IMR-90 (cell line): ENCODE data around the gene FGF16. TPM values are rescaled to one million over a fixed set of nuclear protein-coding genes. Genes with fewer than 3 reads are reported as not detected.

ENCODE experiments used
- ATAC-seq: fragments of 200-7000 bp; cut with Tn5 transposase; 2 replicates; pipeline ENCODE4 v1.9.1; 2020; ENCODE audit warnings: low read depth, mild to moderate bottlenecking, moderate library complexity
- BruUV-seq: library from RNA; stranded (reverse); fragments of 400-500 nt; replicated peaks from 2 replicates; lab custom pipeline; 2021; lab: Mats Ljungman, UMichigan
- CTCF ChIA-PET: fragments of 300-600 bp; formaldehyde crosslinking; extraction: SDS; loops from one replicate; lab custom pipeline; 2021; ENCODE audit warnings: antibody characterized with exemption; lab: Yijun Ruan, JAX
- POLR2A ChIA-PET: fragments of 300-600 bp; sonication (Branson Sonifier 250); formaldehyde crosslinking; loops from one replicate; lab custom pipeline; 2022; ENCODE audit warnings: antibody characterized with exemption; ENCODE audit not compliant: unreplicated experiment; lab: Charles Lee
- DNase-seq: peaks from one replicate; pipeline ENCODE4 v3.0.0; 2013
- H2AFZ ChIP-seq: replicated peaks from 2 replicates; pipeline ENCODE3; 2013; ENCODE audit warnings: low read length, mild to moderate bottlenecking; ENCODE audit not compliant: poor library complexity
- H2AK5ac ChIP-seq: 2 replicates; pipeline ENCODE4 v1.6.1; 2013; ENCODE audit warnings: low read depth, low read length, inconsistent platforms
- H2AK9ac ChIP-seq: replicated peaks from 2 replicates; pipeline ENCODE3; 2013; ENCODE audit warnings: mild to moderate bottlenecking, low read depth, low read length, moderate library complexity; ENCODE audit not compliant: poor library complexity
- H2BK120ac ChIP-seq: 2 replicates; pipeline ENCODE4 v1.6.1; 2013; ENCODE audit warnings: low read depth, low read length, inconsistent platforms
- H2BK15ac ChIP-seq: 3 replicates; pipeline ENCODE4 v1.6.1; 2013; ENCODE audit warnings: low read depth, low read length, inconsistent platforms
- H2BK20ac ChIP-seq: 2 replicates; pipeline ENCODE4 v1.6.1; 2013; ENCODE audit warnings: low read depth, mild to moderate bottlenecking, inconsistent platforms, low read length, moderate library complexity
- H2BK5ac ChIP-seq: 2 replicates; pipeline ENCODE4 v1.6.1; 2013; ENCODE audit warnings: mild to moderate bottlenecking, low read depth, low read length, inconsistent platforms; ENCODE audit not compliant: poor library complexity, severe bottlenecking
- H3K14ac ChIP-seq: replicated peaks from 2 replicates; pipeline ENCODE4 v1.6.1; 2013; ENCODE audit warnings: low read depth, low read length, inconsistent platforms
- H3K18ac ChIP-seq: 2 replicates; pipeline ENCODE4 v1.6.1; 2013; ENCODE audit warnings: low read depth, low read length, control low read depth
- H3K23ac ChIP-seq: 2 replicates; pipeline ENCODE4 v1.6.1; 2013; ENCODE audit warnings: low read depth, low read length, inconsistent platforms
- H3K27ac ChIP-seq: 2 replicates; pipeline ENCODE4 v1.5.1; 2013; ENCODE audit warnings: mild to moderate bottlenecking, control low read depth, low read length; ENCODE audit not compliant: insufficient read depth
- H3K27me3 ChIP-seq: 2 replicates; pipeline ENCODE4 v1.6.1; 2013; ENCODE audit warnings: low read length; ENCODE audit not compliant: control insufficient read depth, insufficient read depth
- H3K36me3 ChIP-seq: 2 replicates; pipeline ENCODE4 v1.6.1; 2013; ENCODE audit warnings: low read length, mixed read lengths; ENCODE audit not compliant: control insufficient read depth, insufficient read depth
- H3K4ac ChIP-seq: 2 replicates; pipeline ENCODE4 v1.6.1; 2013; ENCODE audit warnings: low read depth, low read length, inconsistent platforms
- H3K4me1 ChIP-seq: 2 replicates; pipeline ENCODE4 v1.6.1; 2013; ENCODE audit warnings: low read length, mixed read lengths; ENCODE audit not compliant: control insufficient read depth, insufficient read depth
- H3K4me2 ChIP-seq: 2 replicates; pipeline ENCODE4 v1.6.1; 2013; ENCODE audit warnings: low read depth, mild to moderate bottlenecking, control low read depth, low read length, moderate library complexity
- H3K4me3 ChIP-seq: 2 replicates; pipeline ENCODE4 v1.5.1; 2013; ENCODE audit warnings: low read depth, mild to moderate bottlenecking, control low read depth, low read length, moderate library complexity; ENCODE audit not compliant: insufficient read depth
- H3K56ac ChIP-seq: 2 replicates; pipeline ENCODE4 v1.6.1; 2013; ENCODE audit warnings: low read length, inconsistent platforms; ENCODE audit not compliant: insufficient read depth; ENCODE audit errors: extremely low read depth
- H3K79me1 ChIP-seq, 2 experiments: 2 replicates each; pipeline ENCODE4 v1.6.1; 2013; ENCODE audit warnings: low read length in 2 of 2, inconsistent platforms in 1 of 2, low read depth in 1 of 2
- H3K9ac ChIP-seq: 2 replicates; pipeline ENCODE4 v1.6.1; 2013; ENCODE audit warnings: low read depth, low read length, control low read depth
- H3K9me1 ChIP-seq: 2 replicates; pipeline ENCODE4 v1.6.1; 2013; ENCODE audit warnings: low read length, inconsistent platforms; ENCODE audit not compliant: insufficient read depth
- H3K9me3 ChIP-seq: 2 replicates; pipeline ENCODE4 v1.6.1; 2013; ENCODE audit warnings: low read length; ENCODE audit not compliant: control insufficient read depth, insufficient read depth
- H4K20me1 ChIP-seq: 2 replicates; pipeline ENCODE4 v1.6.1; 2013; ENCODE audit warnings: low read length, inconsistent platforms; ENCODE audit not compliant: insufficient read depth
- H4K5ac ChIP-seq: 2 replicates; pipeline ENCODE4 v1.6.1; 2013; ENCODE audit warnings: mild to moderate bottlenecking, low read depth, low read length, control low read depth
- H4K8ac ChIP-seq, 2 experiments: 2 replicates each; pipeline ENCODE4 v1.6.1; 2013; ENCODE audit warnings: low read depth in 2 of 2, low read length in 2 of 2, control low read depth in 1 of 2, inconsistent platforms in 1 of 2
- H4K91ac ChIP-seq: 2 replicates; pipeline ENCODE4 v1.6.1; 2013; ENCODE audit warnings: low read depth, low read length, inconsistent platforms; ENCODE audit not compliant: insufficient read depth
- BHLHE40 ChIP-seq: fragments of 150-350 bp; IDR thresholded peaks from 2 replicates; pipeline ENCODE4 v1.6.1; 2016; ENCODE audit warnings: mild to moderate bottlenecking, low read depth, low read length
- CHD1 ChIP-seq: IDR thresholded peaks from 2 replicates; pipeline ENCODE4 v1.6.1; 2012; ENCODE audit warnings: low read depth, low read length, improper control_type of control experiment
- FOS ChIP-seq: fragments of 150-350 bp; IDR thresholded peaks from 2 replicates; pipeline ENCODE4 v1.6.1; 2016; ENCODE audit warnings: low read depth, low read length
- NFE2L2 ChIP-seq: fragments of 150-350 bp; IDR thresholded peaks from 2 replicates; pipeline ENCODE4 v1.6.1; 2016; ENCODE audit warnings: low read depth, mild to moderate bottlenecking, low read length
- POLR2A ChIP-seq: IDR thresholded peaks from 2 replicates; pipeline ENCODE4 v1.6.1; 2012; ENCODE audit warnings: mild to moderate bottlenecking, low read depth, low read length
- RAD21 ChIP-seq: IDR thresholded peaks from 2 replicates; pipeline ENCODE4 v1.6.1; 2012; ENCODE audit warnings: low read length, improper control_type of control experiment
- RFX5 ChIP-seq: IDR thresholded peaks from 2 replicates; pipeline ENCODE4 v1.8.0; 2012; ENCODE audit warnings: low read depth, mild to moderate bottlenecking, low read length, moderate library complexity
- SMC3 ChIP-seq: fragments of 150-350 bp; IDR thresholded peaks from 2 replicates; pipeline ENCODE4 v1.6.1; 2016; ENCODE audit warnings: low read depth, mild to moderate bottlenecking, antibody characterized with exemption, low read length, moderate library complexity
- WGBS, 2 experiments: methylation state at CpG; one replicate each; pipeline versions ENCODE4 v1.1.5 to v1.1.7; 2013; ENCODE audit warnings: missing lambda C conversion rate in 2 of 2; ENCODE audit not compliant: insufficient read length in 1 of 2; ENCODE audit errors: extremely low coverage in 2 of 2; 5-methylcytosine and 5-hydroxymethylcytosine counted together
- dilution Hi-C: fragments of 300-500 bp; cut with HindIII; formaldehyde crosslinking; loops from one replicate; pipeline ENCODE4 v1.14.3; 2018; ENCODE audit warnings: low sequenced_read_pairs; ENCODE audit not compliant: unreplicated experiment
- in situ Hi-C: fragments of 300-500 bp; cut with MboI; formaldehyde crosslinking; loops from 3 replicates; pipeline ENCODE4 v1.14.3; 2019; ENCODE audit warnings: low sequenced_read_pairs, inconsistent platforms, mixed read lengths
- intact Hi-C: fragments of 100-400 bp; cut with micrococcal nuclease; formaldehyde crosslinking; loops from 2 replicates; pipeline ENCODE4 v1.10.0; 2022
- polyA plus RNA-seq, 3 experiments: library from polyadenylated mRNA; depleted of rRNA; stranded (reverse); fragments of >200 nt; gene quantifications; 2 replicates each; pipeline ENCODE4 v1.2.3, GENCODE V29; 2012; ENCODE audit warnings: low replicate concordance in 1 of 3
- total RNA-seq: library from RNA; depleted of rRNA; stranded (reverse); fragments of >200 nt; gene quantifications from 2 replicates; pipeline ENCODE4 v1.2.3, GENCODE V29; 2012
- TF ChIP-seq, protein P1 (sequence below): fragments of 150-350 bp; IDR thresholded peaks from 2 replicates; pipeline ENCODE4 v1.6.1; 2016; ENCODE audit warnings: low read depth, mild to moderate bottlenecking, low read length, moderate library complexity, borderline replicate concordance
- TF ChIP-seq, protein P2 (sequence below): conservative IDR thresholded peaks from 2 replicates; pipeline ENCODE4 v1.5.1; 2012; ENCODE audit warnings: mild to moderate bottlenecking, low read depth, low read length, improper control_type of control experiment

Gene FGF16
- total and polyA plus RNA-seq, 2 of the 4 experiments (the other 2 are of a cell fraction): not detected

DNA sequence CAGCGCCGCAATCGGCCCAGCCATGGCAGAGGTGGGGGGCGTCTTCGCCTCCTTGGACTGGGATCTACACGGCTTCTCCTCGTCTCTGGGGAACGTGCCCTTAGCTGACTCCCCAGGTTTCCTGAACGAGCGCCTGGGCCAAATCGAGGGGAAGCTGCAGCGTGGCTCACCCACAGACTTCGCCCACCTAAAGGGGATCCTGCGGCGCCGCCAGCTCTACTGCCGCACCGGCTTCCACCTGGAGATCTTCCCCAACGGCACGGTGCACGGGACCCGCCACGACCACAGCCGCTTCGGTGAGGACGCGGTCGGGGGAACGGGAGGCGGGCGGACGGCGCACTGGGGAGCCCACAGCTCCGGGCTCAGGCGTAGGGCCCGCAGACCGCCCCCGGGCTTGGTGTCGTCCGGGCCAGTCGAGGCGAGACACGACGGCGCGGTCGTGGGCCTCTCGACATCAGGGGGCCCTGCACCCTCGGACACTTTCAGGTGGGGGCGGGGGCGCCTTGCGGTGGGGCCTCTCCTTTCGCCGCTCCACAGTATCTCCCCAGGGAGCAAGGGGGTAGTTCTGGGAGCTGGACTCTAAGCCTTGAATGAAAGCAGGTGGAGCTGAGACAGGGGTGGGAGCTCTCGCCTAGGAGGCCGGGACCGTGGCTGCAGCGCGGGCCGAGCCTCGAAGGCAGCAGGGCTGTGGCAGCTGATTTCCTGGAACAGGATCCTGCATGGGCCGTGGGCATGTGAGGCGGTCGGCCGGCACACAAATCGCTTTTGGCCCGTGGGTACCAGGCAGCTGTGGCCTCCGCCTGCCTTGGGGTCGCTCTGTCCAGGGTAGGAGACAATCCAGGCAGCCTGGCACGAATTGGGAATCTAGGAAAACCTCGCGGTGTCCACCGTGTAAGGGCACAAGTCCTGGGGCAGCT is 722 bp downstream of the FGF16 start:
- Histone ChIP-seq H3K9me1 (no peaks in the 10 kb centered on the region), H3K23ac (no peak overlapping the region), H4K91ac (no peak overlapping the region), H2BK15ac (no peak overlapping the region), H3K56ac (no peak overlapping the region), H4K8ac (no peak overlapping the region), H3K9me3 (no peaks in the 10 kb centered on the region), H3K4ac (no peak overlapping the region), H2BK120ac (no peak overlapping the region), H2BK5ac (no peak overlapping the region), H2AK5ac (no peak overlapping the region), H3K4me3 (no peak overlapping the region), H3K4me2 (no peak overlapping the region), H3K14ac (no peak overlapping the region), H2BK20ac (no peak overlapping the region), H2AFZ (peak overlapping the region; percentile 65), H3K4me1 (no peaks in the 10 kb centered on the region), H4K5ac (no peak overlapping the region), H3K9ac (no peak overlapping the region), H3K27ac (no peak overlapping the region), H3K36me3 (no peaks in the 10 kb centered on the region), H3K79me1 (no peaks in the 10 kb centered on the region), H4K20me1 (no peaks in the 10 kb centered on the region), H3K27me3 (peaks cover 11% of the 10 kb centered on the region), H3K18ac (no peak overlapping the region), H2AK9ac (no peak overlapping the region)
- 47% methylated on average over 32 of the region's 73 CpGs; no CpG with 5 or more reads in 1 of the 2 experiments for WGBS, 2 experiments
- ChIA-PET POLR2A (no interaction called here), CTCF (interaction anchor here (0.6 kb wide), 1 partner anchor 187 kb away, joined by 4 read pairs; no protein-coding TSS in a partner anchor)
- BruUV-seq: no TSS peak
- dilution Hi-C loops (no loop called here), in situ Hi-C loops (no loop called here), intact Hi-C loops (loop anchor here (10.0 kb wide), 1 partner anchor 137 kb away; no protein-coding TSS in a partner anchor)
- no peak for TF ChIP-seq RFX5
- TF ChIP-seq, protein P1, sequence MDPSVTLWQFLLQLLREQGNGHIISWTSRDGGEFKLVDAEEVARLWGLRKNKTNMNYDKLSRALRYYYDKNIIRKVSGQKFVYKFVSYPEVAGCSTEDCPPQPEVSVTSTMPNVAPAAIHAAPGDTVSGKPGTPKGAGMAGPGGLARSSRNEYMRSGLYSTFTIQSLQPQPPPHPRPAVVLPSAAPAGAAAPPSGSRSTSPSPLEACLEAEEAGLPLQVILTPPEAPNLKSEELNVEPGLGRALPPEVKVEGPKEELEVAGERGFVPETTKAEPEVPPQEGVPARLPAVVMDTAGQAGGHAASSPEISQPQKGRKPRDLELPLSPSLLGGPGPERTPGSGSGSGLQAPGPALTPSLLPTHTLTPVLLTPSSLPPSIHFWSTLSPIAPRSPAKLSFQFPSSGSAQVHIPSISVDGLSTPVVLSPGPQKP: no peak
- TF ChIP-seq, protein P2, sequence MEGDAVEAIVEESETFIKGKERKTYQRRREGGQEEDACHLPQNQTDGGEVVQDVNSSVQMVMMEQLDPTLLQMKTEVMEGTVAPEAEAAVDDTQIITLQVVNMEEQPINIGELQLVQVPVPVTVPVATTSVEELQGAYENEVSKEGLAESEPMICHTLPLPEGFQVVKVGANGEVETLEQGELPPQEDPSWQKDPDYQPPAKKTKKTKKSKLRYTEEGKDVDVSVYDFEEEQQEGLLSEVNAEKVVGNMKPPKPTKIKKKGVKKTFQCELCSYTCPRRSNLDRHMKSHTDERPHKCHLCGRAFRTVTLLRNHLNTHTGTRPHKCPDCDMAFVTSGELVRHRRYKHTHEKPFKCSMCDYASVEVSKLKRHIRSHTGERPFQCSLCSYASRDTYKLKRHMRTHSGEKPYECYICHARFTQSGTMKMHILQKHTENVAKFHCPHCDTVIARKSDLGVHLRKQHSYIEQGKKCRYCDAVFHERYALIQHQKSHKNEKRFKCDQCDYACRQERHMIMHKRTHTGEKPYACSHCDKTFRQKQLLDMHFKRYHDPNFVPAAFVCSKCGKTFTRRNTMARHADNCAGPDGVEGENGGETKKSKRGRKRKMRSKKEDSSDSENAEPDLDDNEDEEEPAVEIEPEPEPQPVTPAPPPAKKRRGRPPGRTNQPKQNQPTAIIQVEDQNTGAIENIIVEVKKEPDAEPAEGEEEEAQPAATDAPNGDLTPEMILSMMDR: no peak
- no peak for TF ChIP-seq NFE2L2
- TF ChIP-seq CHD1: no peak
- no peak for TF ChIP-seq SMC3
- no peak for TF ChIP-seq POLR2A
- TF ChIP-seq RAD21: no peak
- no peak for TF ChIP-seq BHLHE40
- TF ChIP-seq FOS: no peak
- no peak for DNase-seq
- ATAC-seq: no peak
